B cell (primary cell): Measurements from ENCODE around the gene RBBP6. TPM values are rescaled to one million over a fixed set of nuclear protein-coding genes. Genes with fewer than 3 reads are reported as not detected.

Source experiments
- ATAC-seq: fragments of 200-7000 bp; cut with Tn5 transposase; one replicate; pipeline ENCODE4 v1.10.0; 2021; ENCODE audit warnings: low read depth, mild to moderate bottlenecking, moderate number of reproducible peaks, moderate library complexity
- CTCF ChIA-PET: fragments of 350-600 bp; sonication (Branson Sonifier 250); formaldehyde crosslinking; loops from one replicate; lab custom pipeline; 2021; ENCODE audit warnings: antibody characterized with exemption, inconsistent platforms; lab: Charles Lee
- POLR2A ChIA-PET: fragments of 350-600 bp; sonication (Branson Sonifier 250); formaldehyde crosslinking; loops from one replicate; lab custom pipeline; 2021; ENCODE audit warnings: antibody characterized with exemption; lab: Charles Lee
- DNase-seq: peaks from one replicate; pipeline ENCODE4 v3.0.0; 2013
- H2AFZ ChIP-seq: 2 replicates; pipeline ENCODE4 v1.6.1; 2012; ENCODE audit warnings: mild to moderate bottlenecking, low read depth, low read length; ENCODE audit not compliant: insufficient read depth, poor library complexity, severe bottlenecking
- H3K27ac ChIP-seq, 2 donors: 1 replicate in 1 of 2; 2 replicates in 1 of 2; pipeline ENCODE4 v1.5.1; 2012 to 2013; ENCODE audit warnings: low read length in 2 of 2, mild to moderate bottlenecking in 2 of 2, moderate library complexity in 1 of 2
- H3K27me3 ChIP-seq, 4 experiments: fragments of 200-600 bp in 1 of 4; sonication (generic) in 1 of 4; replicated peaks in 1 of 4; 1 replicate in 2 of 4; 2 replicates in 2 of 4; pipeline versions ENCODE4 v1.6.1 to v1.7.0; 2013 to 2016; ENCODE audit warnings: low read length in 3 of 4, mild to moderate bottlenecking in 2 of 4, mixed read lengths in 1 of 4, moderate library complexity in 1 of 4; ENCODE audit not compliant: insufficient read depth in 4 of 4, control insufficient read depth in 3 of 4; ENCODE audit errors: control extremely low read depth in 1 of 4
- H3K36me3 ChIP-seq, 2 experiments: replicated peaks in 1 of 2; 1 replicate in 1 of 2; 2 replicates in 1 of 2; pipeline versions ENCODE4 v1.6.1 to v1.7.1; 2013; ENCODE audit warnings: low read length in 1 of 2; ENCODE audit not compliant: insufficient read depth in 2 of 2, control insufficient read depth in 1 of 2; ENCODE audit errors: control extremely low read depth in 1 of 2, extremely low read depth in 1 of 2
- H3K4me1 ChIP-seq, 2 donors: fragments of 200-600 bp in 1 of 2; sonication (generic) in 1 of 2; 1 replicate in 1 of 2; 2 replicates in 1 of 2; pipeline versions ENCODE4 v1.5.1 to v1.6.1; 2013 to 2017; ENCODE audit warnings: low read length in 2 of 2; ENCODE audit not compliant: control insufficient read depth in 2 of 2, insufficient read depth in 2 of 2
- H3K4me2 ChIP-seq: replicated peaks from 2 replicates; pipeline ENCODE3; 2012; ENCODE audit warnings: mild to moderate bottlenecking, low read depth, low read length; ENCODE audit not compliant: poor library complexity, severe bottlenecking
- H3K4me3 ChIP-seq, 5 experiments: fragments of 200-600 bp in 1 of 5; sonication (generic) in 1 of 5; 1 replicate in 3 of 5; 2 replicates in 2 of 5; pipeline versions ENCODE4 v1.5.1 to v1.7.0; 2011 to 2016; ENCODE audit warnings: low read length in 4 of 5, mild to moderate bottlenecking in 4 of 5, low read depth in 2 of 5, control low read depth in 1 of 5, moderate library complexity in 1 of 5; ENCODE audit not compliant: insufficient read depth in 1 of 5; ENCODE audit errors: control extremely low read depth in 1 of 5, extremely low read depth in 1 of 5
- H3K79me2 ChIP-seq: fragments of 200-600 bp; sonication (generic); one replicate; pipeline ENCODE4 v1.6.0; 2016; ENCODE audit warnings: low read length; ENCODE audit not compliant: control insufficient read depth, insufficient read depth
- H3K9ac ChIP-seq: fragments of 200-600 bp; sonication (generic); 2 replicates; pipeline ENCODE4 v1.6.1; 2017; ENCODE audit warnings: mild to moderate bottlenecking, low read length, moderate library complexity
- H3K9me3 ChIP-seq, 3 donors: one replicate each; pipeline versions ENCODE4 v1.6.1 to v1.7.1; 2013; ENCODE audit warnings: low read length in 2 of 3; ENCODE audit not compliant: control insufficient read depth in 2 of 3, insufficient read depth in 1 of 3; ENCODE audit errors: control extremely low read depth in 1 of 3
- H4K20me1 ChIP-seq: 2 replicates; pipeline ENCODE4 v1.6.0; 2012; ENCODE audit warnings: mild to moderate bottlenecking, low read length; ENCODE audit not compliant: insufficient read depth, control insufficient read depth, poor library complexity, severe bottlenecking
- H3K27ac Mint-ChIP-seq: one replicate; pipeline ENCODE4 v1.8.0; 2021; ENCODE audit warnings: mixed read lengths
- H3K27me3 Mint-ChIP-seq: one replicate; pipeline ENCODE4 v1.8.0; 2021; ENCODE audit warnings: mixed read lengths
- H3K4me1 Mint-ChIP-seq: one replicate; pipeline ENCODE4 v1.8.0; 2021; ENCODE audit warnings: mixed read lengths
- H3K4me3 Mint-ChIP-seq: one replicate; pipeline ENCODE4 v1.8.0; 2021; ENCODE audit warnings: mixed read lengths
- H3K9me3 Mint-ChIP-seq: one replicate; pipeline ENCODE4 v1.8.0; 2022; ENCODE audit warnings: mixed read lengths; ENCODE audit not compliant: insufficient read depth
- EZH2 ChIP-seq: IDR thresholded peaks from 2 replicates; pipeline ENCODE4 v1.6.1; 2012; ENCODE audit warnings: borderline replicate concordance, low read depth, mild to moderate bottlenecking, moderate library complexity, low read length; ENCODE audit not compliant: insufficient read depth, poor library complexity, severe bottlenecking
- WGBS: methylation state at CpG from one replicate; pipeline ENCODE4 v1.1.5; 2013; ENCODE audit warnings: missing lambda C conversion rate; ENCODE audit not compliant: insufficient coverage; 5-methylcytosine and 5-hydroxymethylcytosine counted together
- intact Hi-C: fragments of 100-400 bp; cut with micrococcal nuclease; formaldehyde crosslinking; loops from one replicate; pipeline ENCODE4 v1.10.0; 2022
- polyA minus RNA-seq: library from RNA; depleted of rRNA, polyadenylated mRNA; stranded (reverse); fragments of >200 nt; gene quantifications from 2 replicates; pipeline ENCODE4 v1.2.3, GENCODE V29; 2012
- polyA plus RNA-seq: library from polyadenylated mRNA; depleted of rRNA; stranded (reverse); fragments of >200 nt; gene quantifications from 2 replicates; pipeline ENCODE4 v1.2.3, GENCODE V29; 2012
- total RNA-seq, 2 donors: library from RNA; stranded (reverse); fragments of 120-200 nt in 1 of 2; gene quantifications; 1 replicate in 1 of 2; 2 replicates in 1 of 2; pipeline versions ENCODE4 v1.2.3 to v1.2.4, GENCODE V29; 2013 to 2022
- TF ChIP-seq, protein P1 (sequence below): fragments of 200-600 bp; IDR thresholded peaks from one replicate; pipeline ENCODE4 v1.8.0; 2022; ENCODE audit warnings: antibody characterized with exemption, mild to moderate bottlenecking

RBBP6 gene, protein sequence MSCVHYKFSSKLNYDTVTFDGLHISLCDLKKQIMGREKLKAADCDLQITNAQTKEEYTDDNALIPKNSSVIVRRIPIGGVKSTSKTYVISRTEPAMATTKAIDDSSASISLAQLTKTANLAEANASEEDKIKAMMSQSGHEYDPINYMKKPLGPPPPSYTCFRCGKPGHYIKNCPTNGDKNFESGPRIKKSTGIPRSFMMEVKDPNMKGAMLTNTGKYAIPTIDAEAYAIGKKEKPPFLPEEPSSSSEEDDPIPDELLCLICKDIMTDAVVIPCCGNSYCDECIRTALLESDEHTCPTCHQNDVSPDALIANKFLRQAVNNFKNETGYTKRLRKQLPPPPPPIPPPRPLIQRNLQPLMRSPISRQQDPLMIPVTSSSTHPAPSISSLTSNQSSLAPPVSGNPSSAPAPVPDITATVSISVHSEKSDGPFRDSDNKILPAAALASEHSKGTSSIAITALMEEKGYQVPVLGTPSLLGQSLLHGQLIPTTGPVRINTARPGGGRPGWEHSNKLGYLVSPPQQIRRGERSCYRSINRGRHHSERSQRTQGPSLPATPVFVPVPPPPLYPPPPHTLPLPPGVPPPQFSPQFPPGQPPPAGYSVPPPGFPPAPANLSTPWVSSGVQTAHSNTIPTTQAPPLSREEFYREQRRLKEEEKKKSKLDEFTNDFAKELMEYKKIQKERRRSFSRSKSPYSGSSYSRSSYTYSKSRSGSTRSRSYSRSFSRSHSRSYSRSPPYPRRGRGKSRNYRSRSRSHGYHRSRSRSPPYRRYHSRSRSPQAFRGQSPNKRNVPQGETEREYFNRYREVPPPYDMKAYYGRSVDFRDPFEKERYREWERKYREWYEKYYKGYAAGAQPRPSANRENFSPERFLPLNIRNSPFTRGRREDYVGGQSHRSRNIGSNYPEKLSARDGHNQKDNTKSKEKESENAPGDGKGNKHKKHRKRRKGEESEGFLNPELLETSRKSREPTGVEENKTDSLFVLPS (N-terminal part only)
- total RNA-seq = 132 and 139 TPM in 2 replicates
- 55.8 TPM for total RNA-seq (2013)
- polyA plus RNA-seq = 107 and 174 TPM in 2 replicates
- 30.3 and 49.8 TPM in 2 replicates for polyA minus RNA-seq

DNA sequence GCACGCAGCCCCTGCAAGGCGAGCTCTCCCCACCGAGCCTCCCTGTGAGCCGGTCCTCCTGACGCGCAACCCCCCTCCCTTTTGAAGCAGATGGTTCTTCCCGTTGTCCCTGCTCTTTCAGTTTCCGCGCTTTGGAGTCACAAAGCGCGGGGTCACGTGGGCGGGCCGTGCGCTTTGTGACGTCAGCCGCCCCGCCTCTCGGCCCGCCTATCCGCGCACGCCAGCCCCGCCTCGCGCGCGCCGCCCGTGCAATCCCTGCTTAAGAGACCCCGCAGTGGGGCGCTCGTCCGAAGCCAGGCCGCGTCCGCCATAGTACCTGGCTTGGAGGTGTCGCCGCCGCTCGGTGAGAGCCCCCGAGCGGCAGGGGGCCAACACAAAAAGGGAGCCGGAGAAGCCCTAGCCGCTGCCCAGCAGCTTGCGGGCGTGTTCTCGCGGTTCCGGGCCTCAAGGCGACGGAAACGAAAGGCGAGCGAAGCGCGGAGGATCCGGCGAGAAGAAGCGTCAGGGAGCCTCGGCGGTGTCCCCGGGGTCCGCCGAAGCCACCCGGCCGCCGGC lies at the start of gene RBBP6:
Gene RBBP6 (plus strand): TSS at position 272 of the 555 bp plus-strand sequence. CDS start 1,061 bp downstream, outside the sequence.
- Mint-ChIP-seq H3K4me1 (peaks cover 41% of the 10 kb centered on the region), H3K4me3 (peak within 1 kb of the TSS; percentile 99), H3K9me3 (no peaks in the 10 kb centered on the region), H3K27ac (peak within 1 kb of the TSS; percentile 100), H3K27me3 (no peaks in the 10 kb centered on the region)
- peaks cover 54% of the 10 kb centered on the region for H3K79me2 ChIP-seq
- peak within 1 kb of the TSS; percentile 96 for H3K9ac ChIP-seq
- no peak for TF ChIP-seq EZH2
- TF ChIP-seq, protein P1, sequence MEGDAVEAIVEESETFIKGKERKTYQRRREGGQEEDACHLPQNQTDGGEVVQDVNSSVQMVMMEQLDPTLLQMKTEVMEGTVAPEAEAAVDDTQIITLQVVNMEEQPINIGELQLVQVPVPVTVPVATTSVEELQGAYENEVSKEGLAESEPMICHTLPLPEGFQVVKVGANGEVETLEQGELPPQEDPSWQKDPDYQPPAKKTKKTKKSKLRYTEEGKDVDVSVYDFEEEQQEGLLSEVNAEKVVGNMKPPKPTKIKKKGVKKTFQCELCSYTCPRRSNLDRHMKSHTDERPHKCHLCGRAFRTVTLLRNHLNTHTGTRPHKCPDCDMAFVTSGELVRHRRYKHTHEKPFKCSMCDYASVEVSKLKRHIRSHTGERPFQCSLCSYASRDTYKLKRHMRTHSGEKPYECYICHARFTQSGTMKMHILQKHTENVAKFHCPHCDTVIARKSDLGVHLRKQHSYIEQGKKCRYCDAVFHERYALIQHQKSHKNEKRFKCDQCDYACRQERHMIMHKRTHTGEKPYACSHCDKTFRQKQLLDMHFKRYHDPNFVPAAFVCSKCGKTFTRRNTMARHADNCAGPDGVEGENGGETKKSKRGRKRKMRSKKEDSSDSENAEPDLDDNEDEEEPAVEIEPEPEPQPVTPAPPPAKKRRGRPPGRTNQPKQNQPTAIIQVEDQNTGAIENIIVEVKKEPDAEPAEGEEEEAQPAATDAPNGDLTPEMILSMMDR = no peak
- H3K9me3 ChIP-seq = no peaks in the 10 kb centered on the region
- H3K4me1 ChIP-seq = peaks cover 41 to 42% of the 10 kb centered on the region in 2 donors
- peak within 1 kb of the TSS; percentile 92 for H3K4me2 ChIP-seq
- POLR2A ChIA-PET = interaction anchor here (0.6 kb wide), 1 partner anchor 11 kb away, joined by 6 read pairs; no protein-coding TSS in a partner anchor
- peak within 1 kb of the TSS; percentile 81 to 99 (median 97) for H3K4me3 ChIP-seq
- CTCF ChIA-PET = interaction anchor here (0.5 to 3.1 kb wide), 5 partner anchors 11 to 319 kb away, joined by 3 to 11 read pairs (median 6); no protein-coding TSS in a partner anchor
- peak within 1 kb of the TSS; percentile 99 to 100 for H3K27ac ChIP-seq
- H2AFZ ChIP-seq = peak within 1 kb of the TSS; percentile 96
- ATAC-seq = peak; percentile 92
- WGBS = under 1% methylated on average over 68 of the region's 68 CpGs
- H3K36me3 ChIP-seq = no peaks in the 10 kb centered on the region
- H4K20me1 ChIP-seq = peaks cover 47% of the 10 kb centered on the region
- DNase-seq = peak; percentile 99
- intact Hi-C loops = loop anchor here (1.0 to 2.0 kb wide), 4 partner anchors 22 to 717 kb away; partner anchors contain the start of genes LCMT1, TNRC6A and ZKSCAN2
- no peaks in the 10 kb centered on the region for H3K27me3 ChIP-seq
